GM23248 (cell line): Measurements from ENCODE around the gene RELT.

ENCODE experiments used
- EZH2 ChIP-seq: fragments of 200-600 bp; sonication (generic); IDR thresholded peaks from 2 replicates; pipeline ENCODE4 v1.6.1; 2018; ENCODE audit warnings: antibody characterized with exemption, mild to moderate bottlenecking; ENCODE audit not compliant: insufficient read depth, poor library complexity, severe bottlenecking
- EZH2phosphoT487 ChIP-seq: fragments of 200-600 bp; sonication (generic); IDR thresholded peaks from 2 replicates; pipeline ENCODE4 v1.6.1; 2018; ENCODE audit warnings: antibody characterized with exemption, moderate library complexity, mild to moderate bottlenecking, low read depth; ENCODE audit not compliant: insufficient read depth

DNA sequence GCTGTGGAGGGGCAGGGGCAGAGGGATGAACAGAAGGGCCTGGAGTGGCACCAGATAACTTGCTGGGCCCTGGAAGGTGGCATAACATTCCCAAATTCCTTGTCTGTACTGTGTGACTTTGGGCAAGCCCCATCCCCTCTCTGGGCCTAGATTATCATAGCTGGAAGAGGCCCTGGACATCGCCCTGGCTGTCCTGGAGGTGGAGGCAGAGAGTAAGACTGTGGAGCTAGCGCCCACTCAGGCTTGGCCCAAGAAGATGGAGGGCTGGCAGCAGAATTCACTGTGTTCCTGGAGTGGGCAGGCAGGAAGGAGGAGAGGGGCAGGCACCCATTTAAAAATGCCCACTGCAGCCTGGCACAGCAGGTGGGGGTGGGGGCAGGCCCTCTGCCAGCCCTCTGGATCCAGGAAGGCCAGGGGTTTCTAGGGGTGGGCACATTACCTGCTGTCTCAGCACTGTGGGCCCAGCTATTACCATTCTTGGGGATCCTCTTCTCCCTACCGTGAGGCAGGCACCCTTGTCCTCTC lies 45.6 kb upstream of the RELT start:
- TF ChIP-seq EZH2 (no peak), EZH2phosphoT487 (no peak)
